Stomach smooth muscle (tissue), 2 donors: ENCODE data around the gene PUS3.

Experiments
- H3K27ac ChIP-seq: one replicate; pipeline ENCODE4 v1.7.0; 2013; ENCODE audit warnings: mild to moderate bottlenecking, low read length, inconsistent platforms
- H3K27me3 ChIP-seq, 2 donors: one replicate each; pipeline ENCODE4 v1.7.0; 2013; ENCODE audit warnings: low read length in 2 of 2; ENCODE audit not compliant: insufficient read depth in 2 of 2, control insufficient read depth in 1 of 2
- H3K36me3 ChIP-seq, 2 donors: one replicate each; pipeline ENCODE4 v1.7.0; 2013; ENCODE audit warnings: low read length in 2 of 2; ENCODE audit not compliant: control insufficient read depth in 2 of 2, insufficient read depth in 2 of 2
- H3K4me1 ChIP-seq: one replicate; pipeline ENCODE4 v1.7.0; 2013; ENCODE audit warnings: low read length; ENCODE audit not compliant: control insufficient read depth, insufficient read depth
- H3K4me3 ChIP-seq, 2 donors: one replicate each; pipeline ENCODE4 v1.7.0; 2013; ENCODE audit warnings: low read length in 2 of 2
- H3K9ac ChIP-seq, 2 donors: one replicate each; pipeline ENCODE4 v1.7.0; 2013; ENCODE audit warnings: low read length in 2 of 2, mild to moderate bottlenecking in 1 of 2
- H3K9me3 ChIP-seq, 2 donors: one replicate each; pipeline ENCODE4 v1.7.0; 2013; ENCODE audit warnings: low read length in 2 of 2; ENCODE audit not compliant: control insufficient read depth in 2 of 2
- donor health status: healthy.
- donor health status: Pancreatic carcinoma.

PUS3 gene

GRCh38 chr11:125946712-125947418, 43.9 kb upstream of the PUS3 start:
- H3K36me3 ChIP-seq: no peaks in the 10 kb centered on the region

GRCh38 chr11:125945797-125946520, 43.0 kb upstream of the PUS3 start, which contains the start of gene VSIG10L2:
Gene VSIG10L2, plus strand, starts transcription at chr11:125946044. Its CDS starts 12 bp downstream, at chr11:125946056.
- Histone ChIP-seq H3K36me3 (no peaks in the 10 kb centered on the region), H3K9ac (no peak within 1 kb of the TSS), H3K27me3 (no peaks in the 10 kb centered on the region), H3K4me1 (peaks cover 12% of the 10 kb centered on the region), H3K4me3 (no peak within 1 kb of the TSS), H3K27ac (no peak within 1 kb of the TSS), H3K9me3 (no peaks in the 10 kb centered on the region)

More at GRCh38 chr11:125946712-125947418, 43.9 kb upstream of the PUS3 start:
- peaks cover 20% of the 10 kb centered on the region for H3K4me1 ChIP-seq
- H3K27ac ChIP-seq: no peak overlapping the region
- H3K9ac ChIP-seq: no peak overlapping the region
- H3K4me3 ChIP-seq: no peak overlapping the region
- no peaks in the 10 kb centered on the region for H3K9me3 ChIP-seq
- H3K27me3 ChIP-seq: no peaks in the 10 kb centered on the region

DNA sequence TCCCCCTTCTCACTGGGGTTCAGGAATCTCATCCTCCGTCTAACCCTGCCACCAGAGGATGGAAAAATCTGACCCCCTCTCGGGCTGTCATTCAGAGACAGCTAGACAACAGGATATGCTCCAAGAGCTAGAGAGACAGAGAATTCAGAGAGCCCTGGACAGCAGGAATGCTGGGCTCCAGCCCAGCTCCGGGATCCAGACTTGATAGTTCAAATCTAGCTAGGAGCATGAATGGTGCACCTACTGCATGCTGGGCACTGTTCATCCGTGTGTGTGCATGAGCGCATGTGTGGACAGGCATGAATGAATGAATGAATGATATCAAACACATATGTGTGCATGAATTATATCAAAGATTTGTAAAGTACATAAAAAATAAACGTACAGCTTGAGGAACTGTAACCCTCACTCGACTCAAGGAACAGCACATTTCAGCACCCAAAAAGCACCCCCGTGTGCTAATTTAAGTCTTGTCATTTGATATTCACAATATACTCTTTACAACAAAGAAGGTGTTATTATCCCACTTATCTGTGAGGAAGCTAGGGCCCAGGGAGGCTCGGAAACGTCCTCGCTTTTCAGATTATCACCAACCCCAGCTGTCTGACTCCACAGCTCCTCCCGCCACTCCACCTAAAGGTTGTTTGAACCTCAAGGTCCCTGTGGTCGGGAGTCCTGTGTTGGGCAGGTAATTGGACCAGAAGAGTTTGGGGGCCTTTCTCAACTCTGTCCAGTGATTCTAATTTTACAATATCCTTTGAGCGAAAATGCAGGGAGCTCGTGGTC, 42.2 kb upstream of the PUS3 start:
- H3K27me3 ChIP-seq: no peaks in the 10 kb centered on the region
- no peaks in the 10 kb centered on the region for H3K36me3 ChIP-seq
- H3K27ac ChIP-seq: no peak overlapping the region
- peaks cover 6% of the 10 kb centered on the region for H3K4me1 ChIP-seq
- no peaks in the 10 kb centered on the region for H3K9me3 ChIP-seq
- H3K9ac ChIP-seq: no peak overlapping the region
- no peak overlapping the region for H3K4me3 ChIP-seq

DNA sequence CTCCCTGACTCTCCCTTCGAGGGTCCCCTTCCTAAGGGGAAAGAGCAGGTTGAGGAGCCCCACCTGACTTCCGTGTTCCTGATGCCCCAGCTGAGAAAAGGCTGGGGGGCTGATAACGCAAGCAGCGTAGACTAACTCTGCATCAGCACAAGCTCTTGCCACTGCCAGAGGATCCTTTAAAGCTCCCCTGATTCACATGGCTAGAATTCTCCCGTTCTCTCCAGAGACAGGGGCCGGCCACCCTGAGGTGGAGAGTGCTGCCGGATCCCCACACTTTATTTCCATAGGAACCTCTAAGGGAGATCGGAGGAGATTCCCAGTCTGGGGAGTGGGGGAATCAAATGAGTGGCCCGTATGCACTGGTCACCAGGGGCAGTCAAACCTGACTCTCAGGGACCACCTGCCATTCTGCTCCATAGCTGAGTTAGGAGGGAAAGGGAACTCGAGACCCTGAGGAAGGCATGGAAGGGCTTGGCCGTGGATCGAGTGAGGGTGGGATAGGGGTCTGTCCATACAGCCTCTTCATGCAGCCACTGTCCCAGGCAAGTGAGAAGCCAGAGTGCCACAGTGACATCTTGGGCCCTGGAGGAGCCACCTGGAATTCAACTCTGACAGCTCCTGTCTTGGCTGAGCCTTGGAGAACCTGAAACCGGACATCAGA, 41.5 kb upstream of the PUS3 start:
- no peak overlapping the region for H3K4me3 ChIP-seq
- H3K9me3 ChIP-seq: no peaks in the 10 kb centered on the region
- peaks cover 8% of the 10 kb centered on the region for H3K4me1 ChIP-seq
- H3K36me3 ChIP-seq: no peaks in the 10 kb centered on the region
- no peaks in the 10 kb centered on the region for H3K27me3 ChIP-seq
- H3K9ac ChIP-seq: no peak overlapping the region
- no peak overlapping the region for H3K27ac ChIP-seq

GRCh38 chr11:125943661-125944349, 40.8 kb upstream of the PUS3 start:
- Histone ChIP-seq H3K9me3 (no peaks in the 10 kb centered on the region), H3K4me1 (peaks cover 15% of the 10 kb centered on the region), H3K27ac (no peak overlapping the region), H3K27me3 (no peaks in the 10 kb centered on the region), H3K9ac (no peak overlapping the region), H3K4me3 (no peak overlapping the region), H3K36me3 (no peaks in the 10 kb centered on the region)

DNA sequence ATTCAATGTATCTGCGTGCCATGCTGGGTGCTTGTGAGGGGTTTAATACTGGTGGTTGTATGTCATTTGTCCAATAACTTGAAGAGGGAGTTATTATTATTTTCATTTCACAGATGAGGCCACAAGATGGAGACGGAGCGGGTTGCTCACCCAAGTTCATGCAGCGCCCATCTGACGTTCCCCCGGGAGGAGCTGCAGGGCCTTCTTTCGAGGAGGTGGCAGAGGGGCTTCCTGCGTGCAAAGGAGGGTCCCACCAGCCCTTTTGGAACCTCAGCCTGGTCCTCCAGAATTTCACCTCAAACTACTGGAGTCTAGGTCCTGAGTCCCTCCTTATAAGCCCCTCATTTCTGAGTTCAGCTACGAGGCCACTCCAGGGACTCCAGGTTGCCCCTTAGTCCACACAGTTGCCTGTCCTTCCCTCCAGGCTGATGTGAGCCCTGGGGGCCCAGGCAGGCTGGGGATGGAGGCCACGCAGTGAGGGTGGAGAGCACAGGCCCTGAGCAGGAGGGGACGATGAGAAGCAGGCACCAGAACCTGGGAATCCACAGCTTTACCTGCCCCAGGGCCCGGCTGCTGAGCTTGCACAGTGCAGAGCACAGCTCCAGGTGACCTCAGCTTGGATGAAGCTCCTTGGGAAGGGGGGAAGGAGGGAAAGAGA, 39.9 kb upstream of the PUS3 start:
- Histone ChIP-seq H3K4me3 (no peak overlapping the region), H3K27ac (no peak overlapping the region), H3K4me1 (peaks cover 17% of the 10 kb centered on the region), H3K9ac (no peak overlapping the region), H3K27me3 (no peaks in the 10 kb centered on the region), H3K36me3 (no peaks in the 10 kb centered on the region), H3K9me3 (no peaks in the 10 kb centered on the region)

GRCh38 chr11:125941619-125942611, 38.9 kb upstream of the PUS3 start:
- Histone ChIP-seq H3K9ac (no peak overlapping the region), H3K36me3 (no peaks in the 10 kb centered on the region), H3K9me3 (no peaks in the 10 kb centered on the region), H3K4me1 (peaks cover 17% of the 10 kb centered on the region), H3K27ac (no peak overlapping the region), H3K27me3 (no peaks in the 10 kb centered on the region), H3K4me3 (no peak overlapping the region)

DNA sequence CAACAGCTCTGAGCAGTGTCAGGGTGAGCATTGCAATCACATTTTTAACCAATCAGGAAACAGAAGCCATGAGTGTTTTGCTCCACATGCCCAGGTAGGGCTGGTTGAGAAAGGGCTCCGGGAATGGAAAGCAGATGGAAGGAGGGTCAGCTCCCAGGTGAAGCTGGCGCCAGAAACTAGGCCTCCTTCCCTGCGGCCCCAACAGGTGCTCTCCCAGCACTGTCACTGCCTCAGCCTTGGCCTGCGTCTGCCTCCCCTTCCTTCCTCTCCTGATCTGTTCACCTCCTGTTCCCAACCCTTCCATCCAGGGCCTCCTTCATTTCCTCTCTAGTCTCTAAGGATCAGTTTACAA, 38.2 kb upstream of the PUS3 start:
- Histone ChIP-seq H3K36me3 (no peaks in the 10 kb centered on the region), H3K27ac (no peak overlapping the region), H3K4me3 (no peak overlapping the region), H3K27me3 (no peaks in the 10 kb centered on the region), H3K9me3 (no peaks in the 10 kb centered on the region), H3K4me1 (peaks cover 17% of the 10 kb centered on the region), H3K9ac (no peak overlapping the region)

DNA sequence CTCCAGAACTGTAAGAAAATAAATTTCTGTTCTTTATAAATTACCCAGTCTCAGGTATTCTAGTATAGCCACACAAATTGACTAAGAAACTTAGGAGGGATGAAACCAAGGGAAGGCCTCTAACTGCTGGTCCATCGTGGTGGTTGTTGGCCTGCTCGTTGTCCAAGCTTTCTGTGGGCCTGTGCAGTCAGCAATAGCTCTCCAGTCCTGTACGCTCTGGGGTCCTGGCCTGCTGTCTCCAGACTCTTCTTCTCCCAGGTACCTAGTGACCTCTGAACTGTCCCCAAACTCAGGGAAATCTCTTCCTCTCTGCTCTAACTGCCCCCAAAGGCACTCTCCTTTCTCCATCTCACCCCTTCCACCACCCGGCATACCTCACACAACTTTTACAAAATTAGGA, 37.1 kb upstream of the PUS3 start:
- H3K27ac ChIP-seq: no peak overlapping the region

More for the DNA sequence above, 37.1 kb upstream of the PUS3 start:
- no peaks in the 10 kb centered on the region for H3K36me3 ChIP-seq
- no peak overlapping the region for H3K9ac ChIP-seq
- H3K4me3 ChIP-seq: no peak overlapping the region
- no peaks in the 10 kb centered on the region for H3K9me3 ChIP-seq
- no peaks in the 10 kb centered on the region for H3K27me3 ChIP-seq
- H3K4me1 ChIP-seq: peaks cover 17% of the 10 kb centered on the region
